ENCODE data around the gene SLC25A25.
"Not testable (repeated sequence)": the region's sequence is repeated elsewhere in the genome, so short reads cannot be mapped to it uniquely, and the experiment has no call there.

Gene SLC25A25

GRCh38 chr9:128109050-128109709 is 41.1 kb downstream of the SLC25A25 start:
- DNase-seq (ENCODE audit: low read depth in 2 of 2): no peak

GRCh38 chr9:128111726-128112125 is 43.7 kb downstream of the SLC25A25 start:
- not testable (repeated sequence) for DNase-seq (ENCODE audit: low read depth in 2 of 2)

- DNase-seq (ENCODE audit: low read depth in 2 of 2): no peak
Measured at GRCh38 chr9:128113526-128114325, 45.7 kb downstream of the SLC25A25 start.

- no peak for DNase-seq (ENCODE audit: low read depth in 2 of 2)
Measured at GRCh38 chr9:128114326-128115186, 46.5 kb downstream of the SLC25A25 start.

- DNase-seq (ENCODE audit: low read depth in 2 of 2): no peak
Measured at GRCh38 chr9:128115187-128116103, 47.4 kb downstream of the SLC25A25 start.

- no peak for DNase-seq (ENCODE audit: low read depth in 2 of 2)
Measured at GRCh38 chr9:128116104-128117083, 48.4 kb downstream of the SLC25A25 start.

- DNase-seq (ENCODE audit: low read depth in 2 of 2): peak; percentile 86 to 88
Measured at GRCh38 chr9:128117613-128118471, 49.8 kb downstream of the SLC25A25 start.

- no peak for DNase-seq (ENCODE audit: low read depth in 2 of 2)
Measured at GRCh38 chr9:128118472-128118857, 50.4 kb downstream of the SLC25A25 start.

- DNase-seq (ENCODE audit: low read depth in 2 of 2): no peak
Measured at GRCh38 chr9:128118971-128119665, 51.1 kb downstream of the SLC25A25 start.

- DNase-seq (ENCODE audit: low read depth in 2 of 2): no peak
Measured at GRCh38 chr9:128120061-128120740, 52.2 kb downstream of the SLC25A25 start.

GRCh38 chr9:128120741-128121465 is 52.9 kb downstream of the SLC25A25 start:
- DNase-seq (ENCODE audit: low read depth in 2 of 2): no peak

- DNase-seq (ENCODE audit: low read depth in 2 of 2): no peak
Measured at GRCh38 chr9:128121466-128121810, 53.4 kb downstream of the SLC25A25 start.

- DNase-seq (ENCODE audit: low read depth in 2 of 2): no peak
Measured at GRCh38 chr9:128121924-128122808, 54.1 kb downstream of the SLC25A25 start.

GRCh38 chr9:128122809-128123175 is 54.8 kb downstream of the SLC25A25 start:
- DNase-seq (ENCODE audit: low read depth in 2 of 2): no peak

GRCh38 chr9:128123451-128124080 is 55.5 kb downstream of the SLC25A25 start:
- no peak for DNase-seq (ENCODE audit: low read depth in 2 of 2)

- DNase-seq (ENCODE audit: low read depth in 2 of 2): no peak
Measured at GRCh38 chr9:128124451-128124850, 56.4 kb downstream of the SLC25A25 start.

Measured in stimulated activated CD8-positive, alpha-beta memory T cell treated with anti-CD3 and anti-CD28 coated beads, Interleukin-7, amount 100 ng/mL, for 4 hours (primary cell).